Measurements from ENCODE around the gene UBE2L3.
"Not testable (repeated sequence)": the region's sequence is repeated elsewhere in the genome, so short reads cannot be mapped to it uniquely, and the experiment has no call there.

The UBE2L3 gene

GRCh38 chr22:21626073-21626734 lies 58.7 kb downstream of the UBE2L3 start:
- no peak for DNase-seq (ENCODE audit: low spot score)

- no peak for DNase-seq (ENCODE audit: low spot score)
Observed at GRCh38 chr22:21626735-21627469, 59.4 kb downstream of the UBE2L3 start.

- no peak for DNase-seq (ENCODE audit: low spot score)
Observed at GRCh38 chr22:21628386-21629254, 61.1 kb downstream of the UBE2L3 start.

GRCh38 chr22:21629255-21630149 lies 62.0 kb downstream of the UBE2L3 start, which contains the start of gene YDJC:
TSS of gene YDJC (minus strand) at chr22:21630022. CDS start at chr22:21630014, 8 bp downstream.
- DNase-seq (ENCODE audit: low spot score): peak; percentile 94

GRCh38 chr22:21631025-21631424 lies 63.5 kb downstream of the UBE2L3 start:
- DNase-seq (ENCODE audit: low spot score): no peak

GRCh38 chr22:21632237-21632895 lies 64.9 kb downstream of the UBE2L3 start, which contains the start of gene CCDC116:
TSS of gene CCDC116 (plus strand) at chr22:21632760. CDS start at chr22:21633182, 422 bp downstream.
- DNase-seq (ENCODE audit: low spot score): peak; percentile 90

GRCh38 chr22:21632931-21633330 lies 65.4 kb downstream of the UBE2L3 start:
- no peak for DNase-seq (ENCODE audit: low spot score)

- DNase-seq (ENCODE audit: low spot score): no peak
Observed at GRCh38 chr22:21633481-21633880, 66.0 kb downstream of the UBE2L3 start.

- DNase-seq (ENCODE audit: low spot score): no peak
Observed at GRCh38 chr22:21634081-21634480, 66.6 kb downstream of the UBE2L3 start.

GRCh38 chr22:21634844-21635243 lies 67.3 kb downstream of the UBE2L3 start:
- DNase-seq (ENCODE audit: low spot score): no peak

GRCh38 chr22:21635771-21636510 lies 68.4 kb downstream of the UBE2L3 start:
- DNase-seq (ENCODE audit: low spot score): no peak

- DNase-seq (ENCODE audit: low spot score): no peak
Observed at GRCh38 chr22:21636629-21637218, 69.2 kb downstream of the UBE2L3 start.

GRCh38 chr22:21637450-21637849 lies 69.9 kb downstream of the UBE2L3 start:
- DNase-seq (ENCODE audit: low spot score): not testable (repeated sequence)

GRCh38 chr22:21639359-21639758 lies 71.8 kb downstream of the UBE2L3 start:
- no peak for DNase-seq (ENCODE audit: low spot score)

GRCh38 chr22:21640810-21641209 lies 73.3 kb downstream of the UBE2L3 start:
- no peak for DNase-seq (ENCODE audit: low spot score)

GRCh38 chr22:21641417-21641788 lies 73.9 kb downstream of the UBE2L3 start:
- peak; percentile 74 for DNase-seq (ENCODE audit: low spot score)

- peak; percentile 98 for DNase-seq (ENCODE audit: low spot score)
Observed at GRCh38 chr22:21641789-21642583, 74.5 kb downstream of the UBE2L3 start, which contains the start of gene SDF2L1. TSS of gene SDF2L1 (plus strand) at chr22:21642302. CDS start at chr22:21642337, 35 bp downstream.

Data from SK-N-DZ (cell line).